SK-N-MC (cell line): ENCODE measurements around the gene AP3D1.

ENCODE experiments used
- EZH2 ChIP-seq: fragments of 200-600 bp; sonication (generic); IDR thresholded peaks from one replicate; pipeline ENCODE4 v1.6.1; 2017; ENCODE audit warnings: antibody characterized with exemption
- FOXP2 ChIP-seq: optimal IDR thresholded peaks from 2 replicates; pipeline ENCODE3; 2011; ENCODE audit warnings: mild to moderate bottlenecking, moderate library complexity; ENCODE audit not compliant: insufficient read depth; ENCODE audit errors: extremely low read length, control extremely low read depth
- POLR2AphosphoS5 ChIP-seq: IDR thresholded peaks from 2 replicates; pipeline ENCODE4 v1.6.1; 2012; ENCODE audit warnings: mild to moderate bottlenecking, low read depth, low read length, borderline replicate concordance

DNA sequence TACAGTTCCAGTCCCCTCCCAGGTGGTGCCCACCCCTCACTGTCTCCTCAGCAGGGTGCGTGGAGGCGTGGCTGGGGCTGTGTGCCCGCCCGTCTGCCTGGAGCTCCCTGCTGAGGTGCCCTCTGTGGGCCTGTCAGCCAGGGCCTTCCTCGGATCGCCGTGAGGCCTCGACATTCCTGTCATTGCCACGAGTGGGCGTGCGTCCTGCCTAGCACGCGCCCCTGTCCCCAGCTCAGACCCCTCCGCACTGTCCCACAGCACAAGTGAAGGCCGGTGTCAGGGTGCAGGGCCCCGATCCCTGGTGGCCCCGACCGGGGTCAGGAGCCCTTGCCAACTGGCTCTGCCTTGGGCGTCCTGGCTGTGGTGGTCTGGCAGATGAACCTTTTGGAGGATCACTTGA lies 44.5 kb upstream of the AP3D1 start:
- TF ChIP-seq POLR2AphosphoS5 (no peak), EZH2 (no peak), FOXP2 (no peak)
